Measurements from ENCODE around the gene CAP2.

- TF ChIP-seq POLR2A (IDR thresholded peaks at IDR 0.05; ENCODE audit: low read length) = no peak
- TF ChIP-seq GATA1 (IDR thresholded peaks at IDR 0.05; ENCODE audit: low read depth, low read length) = no peak
Observed at GRCh38 chr6:17491416-17492142, 98.2 kb downstream of the CAP2 start.

Data from erythroblast (primary cell).